H1 (cell line): ENCODE measurements around the gene PRDM15. TPM values are rescaled to one million over a fixed set of nuclear protein-coding genes. Genes with fewer than 3 reads are reported as not detected.

Source experiments
- CTCF ChIA-PET: fragments of 300-600 bp; sonication (Branson Sonifier 250); formaldehyde crosslinking; loops from one replicate; lab custom pipeline; 2021; ENCODE audit not compliant: partially characterized antibody; lab: Charles Lee
- POLR2A ChIA-PET: fragments of 300-600 bp; sonication (Branson Sonifier 250); formaldehyde crosslinking; loops from one replicate; lab custom pipeline; 2021; ENCODE audit warnings: inconsistent platforms; ENCODE audit not compliant: partially characterized antibody; lab: Charles Lee
- DNase-seq, 2 experiments: peaks; one replicate each; pipeline versions ENCODE4 v3.0.0 to v3.0.0-alpha.2; 2010 to 2022; ENCODE audit warnings: low spot score in 2 of 2, low read depth in 1 of 2, mixed read lengths in 1 of 2
- FAIRE-seq: peaks from 2 replicates; lab custom pipeline; 2011; peaks lifted over from hg19 to GRCh38; lab: Jason Lieb, UNC
- H2AFZ ChIP-seq: 2 replicates; pipeline ENCODE4 v1.8.1; 2012; ENCODE audit warnings: low read length, inconsistent platforms
- H2AK5ac ChIP-seq: 2 replicates; pipeline ENCODE4 v1.6.1; 2013; ENCODE audit warnings: low read depth, low read length
- H2BK120ac ChIP-seq: replicated peaks from 2 replicates; pipeline ENCODE3; 2013; ENCODE audit warnings: low read depth, low read length, inconsistent platforms
- H2BK12ac ChIP-seq: 2 replicates; pipeline ENCODE4 v1.6.1; 2013; ENCODE audit warnings: low read depth, low read length
- H2BK15ac ChIP-seq: 2 replicates; pipeline ENCODE4 v1.6.1; 2013; ENCODE audit warnings: low read length
- H2BK20ac ChIP-seq: 2 replicates; pipeline ENCODE4 v1.6.1; 2013; ENCODE audit warnings: low read length
- H2BK5ac ChIP-seq: 2 replicates; pipeline ENCODE4 v1.6.1; 2013; ENCODE audit warnings: low read depth, low read length
- H3K14ac ChIP-seq: 2 replicates; pipeline ENCODE4 v1.6.1; 2013; ENCODE audit warnings: inconsistent platforms; ENCODE audit not compliant: insufficient read length
- H3K18ac ChIP-seq: 2 replicates; pipeline ENCODE4 v1.6.1; 2013; ENCODE audit warnings: low read length; ENCODE audit errors: extremely low read depth
- H3K23ac ChIP-seq: 2 replicates; pipeline ENCODE4 v1.6.1; 2013; ENCODE audit warnings: inconsistent platforms; ENCODE audit not compliant: insufficient read length
- H3K23me2 ChIP-seq: 2 replicates; pipeline ENCODE4 v1.6.1; 2013; ENCODE audit warnings: low read depth, low read length
- H3K27ac ChIP-seq: 2 replicates; pipeline ENCODE4 v1.6.1; 2011; ENCODE audit warnings: low read depth, low read length, inconsistent platforms
- H3K27me3 ChIP-seq, 4 experiments: replicated peaks in 1 of 4; 1 replicate in 1 of 4; 2 replicates in 3 of 4; pipeline versions ENCODE4 v1.6.1 to v1.8.1; 2011 to 2013; ENCODE audit warnings: low read length in 3 of 4, mild to moderate bottlenecking in 3 of 4, inconsistent platforms in 2 of 4, mixed read lengths in 2 of 4, moderate library complexity in 1 of 4; ENCODE audit not compliant: control insufficient read depth in 3 of 4, insufficient read depth in 3 of 4; ENCODE audit errors: extremely low read depth in 1 of 4
- H3K36me3 ChIP-seq, 4 experiments: 2 replicates each; pipeline versions ENCODE4 v1.6.1 to v1.8.1; 2011 to 2013; ENCODE audit warnings: mild to moderate bottlenecking in 4 of 4, low read length in 3 of 4, moderate library complexity in 2 of 4, control low read depth in 1 of 4, inconsistent platforms in 1 of 4; ENCODE audit not compliant: insufficient read depth in 4 of 4, control insufficient read depth in 2 of 4
- H3K4ac ChIP-seq: replicated peaks from 2 replicates; pipeline ENCODE3; 2013; ENCODE audit warnings: low read length, low read depth, mixed read lengths, inconsistent platforms; ENCODE audit not compliant: insufficient read length
- H3K4me1 ChIP-seq, 4 experiments: replicated peaks in 1 of 4; 1 replicate in 1 of 4; 2 replicates in 3 of 4; pipeline versions ENCODE4 v1.6.1 to v1.8.1; 2011 to 2013; ENCODE audit warnings: low read length in 3 of 4, inconsistent platforms in 2 of 4, mixed read lengths in 1 of 4; ENCODE audit not compliant: insufficient read depth in 4 of 4, control insufficient read depth in 3 of 4
- H3K4me2 ChIP-seq, 2 experiments: 2 replicates each; pipeline versions ENCODE4 v1.6.1 to v1.8.1; 2011 to 2013; ENCODE audit warnings: low read depth in 2 of 2, low read length in 2 of 2, control low read depth in 1 of 2, inconsistent platforms in 1 of 2, mild to moderate bottlenecking in 1 of 2; ENCODE audit not compliant: insufficient read depth in 1 of 2
- H3K4me3 ChIP-seq, 4 experiments: fragments of 200-600, 300-600 bp in 1 of 4; sonication (generic), shearing (Covaris generic), sonication (Bioruptor Twin) in 1 of 4; 2 replicates each; pipeline versions ENCODE4 v1.5.1 to v1.8.1; 2011 to 2016; ENCODE audit warnings: low read length in 4 of 4, low read depth in 3 of 4, control low read depth in 2 of 4, inconsistent platforms in 2 of 4, mild to moderate bottlenecking in 2 of 4, mixed read lengths in 1 of 4, moderate library complexity in 1 of 4; ENCODE audit not compliant: insufficient read depth in 2 of 4; ENCODE audit errors: extremely low read depth in 1 of 4
- H3K56ac ChIP-seq: replicated peaks from 2 replicates; pipeline ENCODE3; 2013; ENCODE audit warnings: low read depth, mild to moderate bottlenecking, mixed read lengths, low read length, inconsistent platforms; ENCODE audit not compliant: insufficient read length
- H3K79me1 ChIP-seq: 2 replicates; pipeline ENCODE4 v1.6.1; 2013; ENCODE audit warnings: low read depth, low read length, control low read depth
- H3K79me2 ChIP-seq, 2 experiments: 2 replicates each; pipeline versions ENCODE4 v1.6.1 to v1.8.1; 2012 to 2013; ENCODE audit warnings: low read length in 2 of 2, mild to moderate bottlenecking in 2 of 2, inconsistent platforms in 1 of 2; ENCODE audit not compliant: insufficient read depth in 2 of 2, control insufficient read depth in 1 of 2
- H3K9ac ChIP-seq, 4 experiments: replicated peaks in 1 of 4; 1 replicate in 1 of 4; 2 replicates in 3 of 4; pipeline versions ENCODE4 v1.6.1 to v1.8.1; 2011 to 2013; ENCODE audit warnings: low read depth in 3 of 4, low read length in 3 of 4, control low read depth in 2 of 4, mild to moderate bottlenecking in 2 of 4, moderate library complexity in 2 of 4, inconsistent platforms in 1 of 4; ENCODE audit errors: extremely low read depth in 1 of 4
- H3K9me3 ChIP-seq, 2 experiments: 2 replicates each; pipeline versions ENCODE4 v1.6.1 to v1.8.1; 2012 to 2013; ENCODE audit warnings: mild to moderate bottlenecking in 2 of 2, moderate library complexity in 2 of 2, control low read depth in 1 of 2, inconsistent platforms in 1 of 2, low read depth in 1 of 2, low read length in 1 of 2, mixed read lengths in 1 of 2; ENCODE audit not compliant: insufficient read depth in 2 of 2
- H4K20me1 ChIP-seq, 2 experiments: replicated peaks in 1 of 2; 2 replicates each; pipeline versions ENCODE3 to v1.8.1; 2011 to 2013; ENCODE audit warnings: inconsistent platforms in 2 of 2, low read length in 2 of 2, mild to moderate bottlenecking in 1 of 2; ENCODE audit not compliant: insufficient read depth in 2 of 2, control insufficient read depth in 1 of 2
- H4K5ac ChIP-seq: 2 replicates; pipeline ENCODE4 v1.6.1; 2013; ENCODE audit warnings: low read length, low read depth, mixed read lengths, inconsistent platforms; ENCODE audit not compliant: insufficient read length
- H4K8ac ChIP-seq: 2 replicates; pipeline ENCODE4 v1.8.0; 2013; ENCODE audit warnings: mild to moderate bottlenecking, moderate library complexity, low read length, inconsistent platforms; ENCODE audit not compliant: insufficient read depth; ENCODE audit errors: extremely low read depth
- H4K91ac ChIP-seq: replicated peaks from 2 replicates; pipeline ENCODE3; 2013; ENCODE audit warnings: low read length, mixed read lengths, inconsistent platforms; ENCODE audit not compliant: insufficient read length
- BRCA1 ChIP-seq: IDR thresholded peaks from 2 replicates; pipeline ENCODE4 v1.6.1; 2012; ENCODE audit warnings: low read depth, low read length, improper control_type of control experiment
- CEBPB ChIP-seq: IDR thresholded peaks from 2 replicates; pipeline ENCODE4 v1.6.1; 2012; ENCODE audit warnings: low read depth, low read length
- WGBS, 2 experiments: shearing (Covaris generic) in 1 of 2; methylation state at CpG; one replicate each; pipeline versions ENCODE4 v1.1.6 to v1.1.7; 2013 to 2015; ENCODE audit warnings: low lambda C conversion rate in 2 of 2, mixed read lengths in 2 of 2, inconsistent platforms in 1 of 2, low coverage in 1 of 2, missing lambda C conversion rate in 1 of 2; ENCODE audit not compliant: insufficient replicate concordance in 2 of 2, insufficient coverage in 1 of 2, insufficient read length in 1 of 2; ENCODE audit errors: extremely low coverage in 1 of 2, missing lambda C conversion rate in 1 of 2; 5-methylcytosine and 5-hydroxymethylcytosine counted together
- polyA plus RNA-seq, 7 experiments: library from polyadenylated mRNA; depleted of rRNA in 3 of 7; stranded (reverse) in 5 of 7; unstranded in 2 of 7; fragments of >200 nt in 5 of 7; fragments of 200-250 nt in 2 of 7; gene quantifications; 1 replicate in 5 of 7; 2 replicates in 1 of 7; 4 replicates in 1 of 7; pipeline versions ENCODE4 v1.2.1 to v1.2.3, GENCODE V29; 2011 to 2013; ENCODE audit warnings: missing spikeins in 2 of 7, mixed read lengths in 2 of 7
- total RNA-seq: library from RNA; stranded (reverse); fragmentation: NEBNext Ultra II Directional; extraction: Animal tissue kit (Norgen Biotek cat#: 25700); gene quantifications from 2 replicates; pipeline ENCODE4 v1.2.1, GENCODE V29; 2021

Gene PRDM15
- total and polyA plus RNA-seq, 2 of the 8 experiments (the other 6 are each of a cell fraction or from before 2014, with no cell fraction given) = 9.7 to 10.5 TPM

DNA sequence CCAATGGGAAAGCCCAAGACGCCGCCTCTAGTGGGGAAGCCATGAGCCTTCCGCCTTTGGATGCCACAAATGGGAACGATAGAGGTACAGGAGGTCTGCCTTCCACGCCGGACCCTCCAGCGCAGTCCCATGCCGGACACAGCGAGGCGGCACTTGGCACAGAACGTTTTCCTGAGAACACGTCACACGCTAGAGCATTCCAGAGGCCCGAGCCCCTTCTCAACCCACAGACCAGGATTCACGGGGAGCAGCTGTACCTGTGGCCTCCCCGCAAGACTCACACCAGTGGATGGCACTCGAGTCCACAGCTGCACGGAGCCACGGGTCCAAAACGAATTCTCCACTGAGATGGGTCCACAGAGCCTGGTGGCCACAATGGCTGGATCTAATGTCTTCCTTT is 80.8 kb downstream of the PRDM15 start:
- ChIA-PET POLR2A (no interaction called here), CTCF (interaction anchor here (0.9 kb wide), 1 partner anchor 64 kb away, joined by 4 read pairs; no protein-coding TSS in a partner anchor)
- no peak overlapping the region for H2BK120ac ChIP-seq
- H3K4me3 ChIP-seq = no peak overlapping the region
- DNase-seq = no peak
- no peaks in the 10 kb centered on the region; the same call in 1 of the 2 replicates for H3K23me2 ChIP-seq
- H3K4ac ChIP-seq = no peak overlapping the region
- no peak overlapping the region for H3K23ac ChIP-seq
- no peaks in the 10 kb centered on the region for H3K79me2 ChIP-seq
- TF ChIP-seq CEBPB (no peak), BRCA1 (no peak)
- H3K9me3 ChIP-seq = no peaks in the 10 kb centered on the region
- 94% methylated on average over 17 of the region's 20 CpGs; no CpG with 5 or more reads in 1 of the 2 experiments for WGBS, 2 experiments
- H3K27ac ChIP-seq = no peak overlapping the region
- no peak overlapping the region for H2BK12ac ChIP-seq
- no peaks in the 10 kb centered on the region for H3K27me3 ChIP-seq
- no peak overlapping the region for H2AK5ac ChIP-seq
- peak overlapping the region; percentile 48; the same call in 1 of the 2 replicates for H4K8ac ChIP-seq
- FAIRE-seq = no peak
- peaks cover 5 to 10% (median 8%) of the 10 kb centered on the region in 4 experiments; a peak in 6 of 8 replicates for H3K36me3 ChIP-seq
- H3K79me1 ChIP-seq = no peaks in the 10 kb centered on the region
- H2BK15ac ChIP-seq = no peak overlapping the region
- no peak overlapping the region for H2BK20ac ChIP-seq
- no peak overlapping the region for H3K14ac ChIP-seq
- H3K4me1 ChIP-seq = peaks cover 0 to 3% (median 1%) of the 10 kb centered on the region in 4 experiments; a peak in 2 of 7 replicates
- H3K56ac ChIP-seq = no peak overlapping the region
- H4K5ac ChIP-seq = no peak overlapping the region
- H3K4me2 ChIP-seq = no peak overlapping the region
- no peak overlapping the region for H2BK5ac ChIP-seq
- H3K18ac ChIP-seq = no peak overlapping the region
- no peak overlapping the region for H4K91ac ChIP-seq
- H2AFZ ChIP-seq = no peak overlapping the region
- H4K20me1 ChIP-seq = peaks cover 2% of the 10 kb centered on the region in 2 experiments
- H3K9ac ChIP-seq = no peak overlapping the region
